SK-N-SH (cell line): ENCODE measurements around the gene KRTAP10-2. TPM values are rescaled to one million over a fixed set of nuclear protein-coding genes. Genes with fewer than 3 reads are reported as not detected.
A peak's percentile ranks its signal among the peaks of the same experiment; 100 is the strongest.

Experiments used
- CTCF ChIA-PET: fragments of 300-600, 350-600 bp; formaldehyde crosslinking; extraction: SDS; loops from one replicate; lab custom pipeline; 2021; lab: Yijun Ruan, JAX
- POLR2A ChIA-PET: fragments of 350-600 bp; sonication (Branson Sonifier 250); formaldehyde crosslinking; extraction: SDS; loops from one replicate; lab custom pipeline; 2020; ENCODE audit warnings: antibody characterized with exemption, inconsistent platforms; lab: Yijun Ruan, JAX
- DNase-seq: peaks from one replicate; pipeline ENCODE4 v3.0.0; 2012
- H2AFZ ChIP-seq: fragments of 200-600 bp; sonication (generic); 2 replicates; pipeline ENCODE4 v1.8.1; 2016; ENCODE audit warnings: antibody characterized with exemption, mild to moderate bottlenecking, low read depth
- H3F3A ChIP-seq: fragments of 200-600 bp; sonication (generic); replicated peaks from 2 replicates; pipeline ENCODE3; 2016; ENCODE audit warnings: antibody characterized with exemption, mild to moderate bottlenecking; ENCODE audit not compliant: insufficient read depth
- H3K27ac ChIP-seq, 2 experiments: fragments of 200-500 bp in 1 of 2; fragments of 200-600 bp in 1 of 2; sonication (Bioruptor generic) in 1 of 2; sonication (generic), shearing (Covaris generic) in 1 of 2; 2 replicates each; pipeline versions ENCODE4 v1.5.1 to v1.6.1; 2014 to 2016; ENCODE audit warnings: low read depth in 2 of 2, inconsistent platforms in 1 of 2, low read length in 1 of 2, mild to moderate bottlenecking in 1 of 2, mixed read lengths in 1 of 2
- H3K27me3 ChIP-seq: fragments of 200-600 bp; sonication (generic), shearing (Covaris generic); 2 replicates; pipeline ENCODE4 v1.6.1; 2016; ENCODE audit warnings: mixed run types; ENCODE audit not compliant: insufficient read depth
- H3K36me3 ChIP-seq, 2 experiments: fragments of 200-500 bp in 1 of 2; fragments of 200-600 bp in 1 of 2; sonication (Bioruptor generic) in 1 of 2; sonication (generic) in 1 of 2; replicated peaks in 1 of 2; 2 replicates each; pipeline versions ENCODE3 to v1.5.1; 2014 to 2016; ENCODE audit warnings: low read length in 1 of 2, mild to moderate bottlenecking in 1 of 2; ENCODE audit not compliant: insufficient read depth in 2 of 2, control insufficient read depth in 1 of 2
- H3K4me1 ChIP-seq, 2 experiments: fragments of 200-500 bp in 1 of 2; fragments of 200-600 bp in 1 of 2; sonication (Bioruptor generic) in 1 of 2; sonication (generic), shearing (Covaris generic) in 1 of 2; 2 replicates each; pipeline versions ENCODE4 v1.5.1 to v1.6.1; 2014 to 2016; ENCODE audit warnings: low read depth in 1 of 2, low read length in 1 of 2, mixed run types in 1 of 2; ENCODE audit not compliant: insufficient read depth in 2 of 2, control insufficient read depth in 1 of 2
- H3K4me2 ChIP-seq: fragments of 200-600 bp; sonication (generic), shearing (Covaris generic); 2 replicates; pipeline ENCODE4 v1.6.1; 2017; ENCODE audit warnings: mixed run types
- H3K4me3 ChIP-seq, 2 experiments: fragments of 200-500 bp in 1 of 2; fragments of 200-600 bp in 1 of 2; sonication (Bioruptor generic) in 1 of 2; sonication (generic), shearing (Covaris generic) in 1 of 2; 2 replicates each; pipeline versions ENCODE4 v1.5.1 to v1.8.1; 2014 to 2016; ENCODE audit warnings: low read depth in 2 of 2, inconsistent platforms in 1 of 2, low read length in 1 of 2, mild to moderate bottlenecking in 1 of 2, mixed read lengths in 1 of 2, moderate library complexity in 1 of 2
- H3K79me2 ChIP-seq: fragments of 200-600 bp; sonication (generic); 2 replicates; pipeline ENCODE4 v1.8.1; 2017; ENCODE audit warnings: mild to moderate bottlenecking; ENCODE audit not compliant: insufficient read depth
- H3K9ac ChIP-seq: fragments of 200-600 bp; sonication (generic); 2 replicates; pipeline ENCODE4 v1.6.1; 2017; ENCODE audit warnings: mixed run types
- H3K9me2 ChIP-seq: fragments of 200-600 bp; sonication (generic); 2 replicates; pipeline ENCODE4 v1.6.1; 2017; ENCODE audit warnings: mixed run types
- H3K9me3 ChIP-seq: fragments of 200-600 bp; sonication (generic); 2 replicates; pipeline ENCODE4 v1.6.1; 2017; ENCODE audit warnings: mixed run types, mild to moderate bottlenecking, moderate library complexity
- H4K20me1 ChIP-seq: fragments of 200-600 bp; sonication (generic); 2 replicates; pipeline ENCODE4 v1.6.1; 2017; ENCODE audit warnings: mild to moderate bottlenecking, mixed run types; ENCODE audit not compliant: insufficient read depth
- CHD2 ChIP-seq: fragments of 150-350 bp; IDR thresholded peaks from 2 replicates; pipeline ENCODE4 v1.6.1; 2018; ENCODE audit warnings: low read length; ENCODE audit not compliant: partially characterized antibody
- ELF1 ChIP-seq: IDR thresholded peaks from 2 replicates; pipeline ENCODE4 v1.4.0; 2012
- EP300 ChIP-seq, 2 experiments: IDR thresholded peaks; 2 replicates each; pipeline versions ENCODE4 v1.4.0 to v1.6.1; 2012; ENCODE audit warnings: borderline replicate concordance in 1 of 2, low read depth in 1 of 2, low read length in 1 of 2
- FOXM1 ChIP-seq: IDR thresholded peaks from 2 replicates; pipeline ENCODE4 v1.4.0; 2012; ENCODE audit warnings: low read depth, mild to moderate bottlenecking
- GATA2 ChIP-seq: sonication (generic); formaldehyde crosslinking; IDR thresholded peaks from 2 replicates; pipeline ENCODE4 v1.5.0; 2020; ENCODE audit warnings: mild to moderate bottlenecking, missing genetic modification reagents
- RAD21 ChIP-seq: IDR thresholded peaks from 2 replicates; pipeline ENCODE4 v1.6.1; 2012; ENCODE audit warnings: mild to moderate bottlenecking, low read length
- RCOR1 ChIP-seq: fragments of 150-350 bp; IDR thresholded peaks from 2 replicates; pipeline ENCODE4 v1.6.1; 2017; ENCODE audit warnings: antibody characterized with exemption, low read length
- REST ChIP-seq: IDR thresholded peaks from 2 replicates; pipeline ENCODE4 v1.6.1; 2012; ENCODE audit warnings: mild to moderate bottlenecking, low read depth, low read length, moderate library complexity
- TCF12 ChIP-seq: IDR thresholded peaks from 2 replicates; pipeline ENCODE4 v1.4.0; 2012
- TEAD4 ChIP-seq: IDR thresholded peaks from 2 replicates; pipeline ENCODE4 v1.4.0; 2012; ENCODE audit warnings: mild to moderate bottlenecking, borderline replicate concordance; ENCODE audit not compliant: insufficient read depth
- ZBTB33 ChIP-seq: IDR thresholded peaks from 2 replicates; pipeline ENCODE4 v1.4.0; 2012; ENCODE audit warnings: low read depth, borderline replicate concordance
- WGBS: methylation state at CpG from one replicate; pipeline ENCODE4 v1.1.6; 2017; ENCODE audit warnings: low lambda C conversion rate; 5-methylcytosine and 5-hydroxymethylcytosine counted together
- polyA plus RNA-seq, 3 experiments: library from polyadenylated mRNA; depleted of rRNA; stranded (reverse); fragments of >200 nt; gene quantifications; 2 replicates each; pipeline ENCODE4 v1.2.3, GENCODE V29; 2012

Gene KRTAP10-2
- polyA plus RNA-seq, 1 of the 3 experiments (the other 2 are of a cell fraction), result not detected

GRCh38 chr21:44516342-44516741, 35.0 kb downstream of the KRTAP10-2 start:
- H2AFZ ChIP-seq, result no peak overlapping the region
- ChIA-PET CTCF (interaction anchor here (1.1 kb wide), 1 partner anchor 277 kb away, joined by 5 read pairs; no protein-coding TSS in a partner anchor), POLR2A (no interaction called here)
- H3K27ac ChIP-seq, result no peak overlapping the region
- H3K4me1 ChIP-seq, result peaks cover 0 to 18% of the 10 kb centered on the region in 2 experiments; a peak in 1 of 4 replicates
- H3K9me3 ChIP-seq, result no peaks in the 10 kb centered on the region
- H3F3A ChIP-seq, result no peaks in the 10 kb centered on the region
- no peaks in the 10 kb centered on the region for H3K36me3 ChIP-seq
- 100% methylated on average over 3 of the region's 13 CpGs for WGBS
- DNase-seq, result no peak
- H3K4me3 ChIP-seq, result peak overlapping the region; percentile 60 to 86
- no peaks in the 10 kb centered on the region for H3K9me2 ChIP-seq
- no peak for TF ChIP-seq CHD2
- no peak for TF ChIP-seq TEAD4
- TF ChIP-seq RCOR1, result no peak
- no peak for TF ChIP-seq TCF12
- TF ChIP-seq ZBTB33, result no peak
- TF ChIP-seq RAD21, result no peak
- TF ChIP-seq REST, result no peak
- TF ChIP-seq EP300 (IDR thresholded peaks at IDR 0.05; ENCODE audit: borderline replicate concordance in 1 of 2, low read depth in 1 of 2, low read length in 1 of 2), result no peak
- no peak for TF ChIP-seq ELF1
- TF ChIP-seq GATA2, result no peak
- TF ChIP-seq FOXM1, result no peak
- no peaks in the 10 kb centered on the region for H3K27me3 ChIP-seq
- H4K20me1 ChIP-seq, result no peaks in the 10 kb centered on the region
- peaks cover 11% of the 10 kb centered on the region; the same call in 1 of the 2 replicates for H3K79me2 ChIP-seq
- H3K9ac ChIP-seq, result no peak overlapping the region
- peak overlapping the region; percentile 74 for H3K4me2 ChIP-seq
